GM12891 (cell line): ENCODE data around the gene IKZF1. TPM values are rescaled to one million over a fixed set of nuclear protein-coding genes. Genes with fewer than 3 reads are reported as not detected.

Source experiments
- DNase-seq: peaks from one replicate; pipeline ENCODE4 v3.0.0; 2011; ENCODE audit warnings: low spot score; ENCODE audit not compliant: insufficient read length
- FAIRE-seq: peaks from 2 replicates; lab custom pipeline; 2011; peaks lifted over from hg19 to GRCh38; lab: Jason Lieb, UNC
- PAX5 ChIP-seq: IDR thresholded peaks from 2 replicates; pipeline ENCODE4 v1.6.1; 2011; ENCODE audit warnings: low read length, moderate library complexity, mild to moderate bottlenecking; ENCODE audit not compliant: insufficient read depth, severe bottlenecking
- POLR2A ChIP-seq: IDR thresholded peaks from 2 replicates; pipeline ENCODE4 v1.6.1; 2011; ENCODE audit warnings: low read depth, low read length, control low read depth
- POLR2AphosphoS5 ChIP-seq: IDR thresholded peaks from 2 replicates; pipeline ENCODE4 v1.6.1; 2011; ENCODE audit warnings: low read depth, low read length, control low read depth
- POU2F2 ChIP-seq: IDR thresholded peaks from 2 replicates; pipeline ENCODE4 v1.6.1; 2011; ENCODE audit warnings: low read depth, mild to moderate bottlenecking, control low read depth, low read length, moderate library complexity
- SPI1 ChIP-seq: IDR thresholded peaks from 2 replicates; pipeline ENCODE4 v1.6.1; 2011; ENCODE audit warnings: low read depth, low read length, control low read depth
- TAF1 ChIP-seq: IDR thresholded peaks from 2 replicates; pipeline ENCODE4 v1.6.1; 2011; ENCODE audit warnings: low read depth, low read length, control low read depth
- polyA plus RNA-seq: library from polyadenylated mRNA; unstranded; fragments of >200 nt; gene quantifications from one replicate; pipeline ENCODE4 v1.2.1, GENCODE V29; 2012; ENCODE audit warnings: low read depth, missing spikeins, inconsistent platforms; ENCODE audit not compliant: missing spikeins

The IKZF1 gene
- 39.6 TPM for polyA plus RNA-seq

GRCh38 chr7:50304129-50304910 is at the start of gene IKZF1:
IKZF1 (plus strand) TSS chr7:50304716; CDS start chr7:50319062, 14,346 bp downstream.
- DNase-seq (peak; percentile 22), FAIRE-seq (peak; percentile 90)
- TF ChIP-seq TAF1 (no peak; the same call in 1 of the 2 replicates), SPI1 (no peak), POU2F2 (no peak), POLR2AphosphoS5 (no peak), POLR2A (no peak), PAX5 (no peak)

DNA sequence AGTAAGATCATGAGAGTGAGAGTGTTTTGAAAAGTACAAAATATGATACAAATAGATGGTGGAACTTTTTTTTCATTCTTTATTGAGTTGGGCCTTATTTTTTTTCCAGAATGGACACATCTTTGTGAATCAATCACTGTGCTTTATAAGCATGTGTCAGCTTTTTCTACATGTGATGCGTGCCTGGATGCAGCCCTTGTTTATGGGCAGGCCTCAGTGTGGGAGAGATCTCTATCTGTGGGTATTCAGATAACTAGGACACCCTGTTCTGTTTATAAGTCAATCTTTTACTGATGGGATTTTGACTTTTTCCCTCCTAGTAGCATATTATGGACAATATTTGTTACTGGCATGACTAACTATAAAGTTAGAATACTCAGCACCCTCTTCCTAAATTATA is 42.9 kb upstream of the IKZF1 start:
- DNase-seq (no peak), FAIRE-seq (no peak)
- no peak for TF ChIP-seq TAF1
- TF ChIP-seq PAX5: no peak
- no peak for TF ChIP-seq SPI1
- TF ChIP-seq POLR2AphosphoS5: no peak
- TF ChIP-seq POU2F2: no peak

GRCh38 chr7:50262446-50262845 is 42.1 kb upstream of the IKZF1 start:
- FAIRE-seq: peak; percentile 55
- TF ChIP-seq SPI1 (no peak), TAF1 (no peak), POU2F2 (no peak), POLR2A (no peak), PAX5 (no peak), POLR2AphosphoS5 (no peak)
- DNase-seq: no peak

DNA sequence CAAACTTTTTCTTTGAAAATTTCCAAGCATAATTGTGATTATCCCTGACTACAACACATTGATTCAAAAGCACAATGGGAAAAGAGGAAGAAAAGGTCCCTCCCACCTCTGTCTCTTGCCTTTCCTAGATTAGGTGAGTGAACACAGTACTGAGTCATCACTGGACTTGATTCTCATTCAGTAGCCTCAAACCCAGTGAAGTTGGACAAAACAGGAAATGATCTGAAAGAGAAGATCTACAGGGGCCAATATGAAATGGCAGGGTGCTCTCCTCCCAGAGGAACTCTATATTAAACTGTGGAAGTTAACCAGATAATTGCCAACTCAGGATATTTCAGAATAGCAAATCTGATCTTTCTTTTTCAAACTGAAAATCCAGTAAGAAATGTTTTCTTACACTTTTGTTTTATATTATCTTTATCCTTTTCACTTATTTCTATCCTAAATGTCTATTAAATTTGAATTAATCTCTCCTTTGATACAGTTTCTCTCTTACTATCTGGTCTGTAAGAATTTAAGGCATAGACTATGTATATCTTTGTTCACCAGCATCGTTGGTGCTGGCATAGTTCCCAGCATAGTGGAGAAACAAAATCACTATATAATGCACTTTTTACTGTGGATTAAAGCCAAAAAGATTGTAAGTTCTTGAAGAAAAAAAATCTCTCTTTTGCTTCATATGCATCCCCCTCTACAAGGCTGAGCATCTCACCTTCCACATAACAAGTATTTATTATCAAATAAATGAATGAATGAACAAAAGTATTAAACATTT is 41.4 kb upstream of the IKZF1 start:
- peak; percentile 78 for TF ChIP-seq SPI1
- no peak for TF ChIP-seq POLR2A
- TF ChIP-seq POU2F2: no peak
- no peak for DNase-seq
- peak; percentile 90 for FAIRE-seq

- no peak for DNase-seq
- FAIRE-seq: peak; percentile 88
- TF ChIP-seq POU2F2: 0 out of 2 replicates have a peak, but pooled peaks have one; percentile 15
- no peak for TF ChIP-seq POLR2AphosphoS5
- TF ChIP-seq SPI1: 0 out of 2 replicates have a peak, but pooled peaks have one; percentile 22
Observed at GRCh38 chr7:50264908-50265307, 39.6 kb upstream of the IKZF1 start.

GRCh38 chr7:50265968-50266634 is 38.4 kb upstream of the IKZF1 start:
- no peak for FAIRE-seq

DNA sequence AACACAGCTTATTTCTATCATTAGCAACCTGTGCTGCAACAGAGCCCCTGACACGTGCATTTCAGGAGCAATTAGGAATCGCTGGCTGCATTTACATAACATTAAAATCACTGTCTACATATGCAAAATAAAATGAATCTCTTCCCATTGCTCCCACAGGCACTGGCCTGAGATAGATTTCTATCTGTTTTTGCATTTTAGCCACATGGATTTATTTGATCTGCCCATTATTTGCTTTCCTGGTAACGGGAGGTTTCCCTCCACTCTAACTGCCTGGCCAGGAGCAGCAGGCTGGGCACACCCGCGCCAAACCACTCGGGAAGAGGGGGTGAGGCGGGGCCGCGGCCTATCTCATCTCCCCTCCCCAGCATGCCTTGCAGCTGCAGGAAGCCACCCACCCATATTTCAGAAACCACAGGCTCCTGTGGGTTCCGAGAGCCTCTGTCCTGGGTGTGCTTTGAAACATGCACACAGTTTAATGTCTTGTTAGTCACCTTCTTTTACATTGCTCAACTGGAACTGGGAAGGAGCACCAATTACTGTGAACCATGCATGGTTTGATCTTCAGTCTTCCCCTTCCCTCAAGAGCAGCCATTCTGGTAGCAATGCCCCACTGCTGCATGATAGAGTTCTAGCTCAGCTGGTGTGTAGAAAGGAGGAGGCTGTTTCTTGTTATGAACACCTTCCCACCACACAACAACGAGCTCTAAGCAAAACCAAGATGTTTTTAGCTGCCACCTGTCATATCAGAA is 37.7 kb upstream of the IKZF1 start:
- TF ChIP-seq POU2F2: peak; percentile 79
- no peak for TF ChIP-seq TAF1
- peak; percentile 38; the same call in 1 of the 2 replicates for TF ChIP-seq SPI1
- no peak for TF ChIP-seq PAX5
- peak; percentile 97 for FAIRE-seq
- DNase-seq: no peak

More at GRCh38 chr7:50265968-50266634, 38.4 kb upstream of the IKZF1 start:
- no peak for DNase-seq
- no peak for TF ChIP-seq SPI1
- no peak for TF ChIP-seq POLR2AphosphoS5

DNA sequence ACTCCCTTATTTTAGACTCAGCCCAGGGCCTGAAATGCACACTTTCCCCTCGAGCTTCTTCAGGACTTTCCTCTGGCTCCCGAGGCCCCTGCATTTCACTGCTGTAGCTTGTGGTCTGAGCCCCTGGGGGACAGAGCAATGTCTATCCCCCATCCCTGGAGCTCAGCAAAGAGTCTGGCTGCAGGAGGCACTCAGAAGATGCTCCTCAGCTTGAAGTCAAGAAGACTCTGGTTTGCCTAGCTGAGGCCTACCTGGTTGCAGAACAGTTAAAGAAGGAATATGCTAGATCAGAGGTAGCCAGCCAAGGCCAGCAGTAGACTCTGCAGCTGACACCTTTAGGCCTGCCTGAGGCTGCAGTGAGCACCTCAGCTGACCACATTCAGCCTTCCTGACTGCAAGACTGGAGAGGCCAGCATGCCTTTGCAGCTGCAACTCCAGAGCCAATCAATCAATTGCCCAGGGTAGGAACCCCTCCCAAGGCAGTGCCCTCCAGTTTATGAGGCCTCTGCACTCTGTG is 36.9 kb upstream of the IKZF1 start:
- DNase-seq: no peak
- FAIRE-seq: no peak
- TF ChIP-seq PAX5 (no peak), TAF1 (no peak), POU2F2 (no peak), POLR2AphosphoS5 (no peak), POLR2A (no peak), SPI1 (no peak)
